B cell (primary cell): ENCODE measurements around the gene ERICH6. TPM values are rescaled to one million over a fixed set of nuclear protein-coding genes. Genes with fewer than 3 reads are reported as not detected.

ENCODE experiments used
- ATAC-seq: fragments of 200-7000 bp; cut with Tn5 transposase; one replicate; pipeline ENCODE4 v1.10.0; 2021; ENCODE audit warnings: low read depth, mild to moderate bottlenecking, moderate number of reproducible peaks, moderate library complexity
- CTCF ChIA-PET: fragments of 350-600 bp; sonication (Branson Sonifier 250); formaldehyde crosslinking; loops from one replicate; lab custom pipeline; 2021; ENCODE audit warnings: antibody characterized with exemption, inconsistent platforms; lab: Charles Lee
- POLR2A ChIA-PET: fragments of 350-600 bp; sonication (Branson Sonifier 250); formaldehyde crosslinking; loops from one replicate; lab custom pipeline; 2021; ENCODE audit warnings: antibody characterized with exemption; lab: Charles Lee
- DNase-seq: peaks from one replicate; pipeline ENCODE4 v3.0.0; 2013
- H2AFZ ChIP-seq: 2 replicates; pipeline ENCODE4 v1.6.1; 2012; ENCODE audit warnings: mild to moderate bottlenecking, low read depth, low read length; ENCODE audit not compliant: insufficient read depth, poor library complexity, severe bottlenecking
- H3K27ac ChIP-seq, 2 donors: 1 replicate in 1 of 2; 2 replicates in 1 of 2; pipeline ENCODE4 v1.5.1; 2012 to 2013; ENCODE audit warnings: low read length in 2 of 2, mild to moderate bottlenecking in 2 of 2, moderate library complexity in 1 of 2
- H3K27me3 ChIP-seq, 4 experiments: fragments of 200-600 bp in 1 of 4; sonication (generic) in 1 of 4; replicated peaks in 1 of 4; 1 replicate in 2 of 4; 2 replicates in 2 of 4; pipeline versions ENCODE4 v1.6.1 to v1.7.0; 2013 to 2016; ENCODE audit warnings: low read length in 3 of 4, mild to moderate bottlenecking in 2 of 4, mixed read lengths in 1 of 4, moderate library complexity in 1 of 4; ENCODE audit not compliant: insufficient read depth in 4 of 4, control insufficient read depth in 3 of 4; ENCODE audit errors: control extremely low read depth in 1 of 4
- H3K36me3 ChIP-seq, 2 experiments: replicated peaks in 1 of 2; 1 replicate in 1 of 2; 2 replicates in 1 of 2; pipeline versions ENCODE4 v1.6.1 to v1.7.1; 2013; ENCODE audit warnings: low read length in 1 of 2; ENCODE audit not compliant: insufficient read depth in 2 of 2, control insufficient read depth in 1 of 2; ENCODE audit errors: control extremely low read depth in 1 of 2, extremely low read depth in 1 of 2
- H3K4me1 ChIP-seq, 2 donors: fragments of 200-600 bp in 1 of 2; sonication (generic) in 1 of 2; 1 replicate in 1 of 2; 2 replicates in 1 of 2; pipeline versions ENCODE4 v1.5.1 to v1.6.1; 2013 to 2017; ENCODE audit warnings: low read length in 2 of 2; ENCODE audit not compliant: control insufficient read depth in 2 of 2, insufficient read depth in 2 of 2
- H3K4me2 ChIP-seq: replicated peaks from 2 replicates; pipeline ENCODE3; 2012; ENCODE audit warnings: mild to moderate bottlenecking, low read depth, low read length; ENCODE audit not compliant: poor library complexity, severe bottlenecking
- H3K4me3 ChIP-seq, 5 experiments: fragments of 200-600 bp in 1 of 5; sonication (generic) in 1 of 5; 1 replicate in 3 of 5; 2 replicates in 2 of 5; pipeline versions ENCODE4 v1.5.1 to v1.7.0; 2011 to 2016; ENCODE audit warnings: low read length in 4 of 5, mild to moderate bottlenecking in 4 of 5, low read depth in 2 of 5, control low read depth in 1 of 5, moderate library complexity in 1 of 5; ENCODE audit not compliant: insufficient read depth in 1 of 5; ENCODE audit errors: control extremely low read depth in 1 of 5, extremely low read depth in 1 of 5
- H3K79me2 ChIP-seq: fragments of 200-600 bp; sonication (generic); one replicate; pipeline ENCODE4 v1.6.0; 2016; ENCODE audit warnings: low read length; ENCODE audit not compliant: control insufficient read depth, insufficient read depth
- H3K9ac ChIP-seq: fragments of 200-600 bp; sonication (generic); 2 replicates; pipeline ENCODE4 v1.6.1; 2017; ENCODE audit warnings: mild to moderate bottlenecking, low read length, moderate library complexity
- H3K9me3 ChIP-seq, 3 donors: one replicate each; pipeline versions ENCODE4 v1.6.1 to v1.7.1; 2013; ENCODE audit warnings: low read length in 2 of 3; ENCODE audit not compliant: control insufficient read depth in 2 of 3, insufficient read depth in 1 of 3; ENCODE audit errors: control extremely low read depth in 1 of 3
- H4K20me1 ChIP-seq: 2 replicates; pipeline ENCODE4 v1.6.0; 2012; ENCODE audit warnings: mild to moderate bottlenecking, low read length; ENCODE audit not compliant: insufficient read depth, control insufficient read depth, poor library complexity, severe bottlenecking
- H3K27ac Mint-ChIP-seq: one replicate; pipeline ENCODE4 v1.8.0; 2021; ENCODE audit warnings: mixed read lengths
- H3K27me3 Mint-ChIP-seq: one replicate; pipeline ENCODE4 v1.8.0; 2021; ENCODE audit warnings: mixed read lengths
- H3K4me1 Mint-ChIP-seq: one replicate; pipeline ENCODE4 v1.8.0; 2021; ENCODE audit warnings: mixed read lengths
- H3K4me3 Mint-ChIP-seq: one replicate; pipeline ENCODE4 v1.8.0; 2021; ENCODE audit warnings: mixed read lengths
- H3K9me3 Mint-ChIP-seq: one replicate; pipeline ENCODE4 v1.8.0; 2022; ENCODE audit warnings: mixed read lengths; ENCODE audit not compliant: insufficient read depth
- EZH2 ChIP-seq: IDR thresholded peaks from 2 replicates; pipeline ENCODE4 v1.6.1; 2012; ENCODE audit warnings: borderline replicate concordance, low read depth, mild to moderate bottlenecking, moderate library complexity, low read length; ENCODE audit not compliant: insufficient read depth, poor library complexity, severe bottlenecking
- WGBS: methylation state at CpG from one replicate; pipeline ENCODE4 v1.1.5; 2013; ENCODE audit warnings: missing lambda C conversion rate; ENCODE audit not compliant: insufficient coverage; 5-methylcytosine and 5-hydroxymethylcytosine counted together
- intact Hi-C: fragments of 100-400 bp; cut with micrococcal nuclease; formaldehyde crosslinking; loops from one replicate; pipeline ENCODE4 v1.10.0; 2022
- polyA plus RNA-seq: library from polyadenylated mRNA; depleted of rRNA; stranded (reverse); fragments of >200 nt; gene quantifications from 2 replicates; pipeline ENCODE4 v1.2.3, GENCODE V29; 2012
- total RNA-seq, 2 donors: library from RNA; stranded (reverse); fragments of 120-200 nt in 1 of 2; gene quantifications; 1 replicate in 1 of 2; 2 replicates in 1 of 2; pipeline versions ENCODE4 v1.2.3 to v1.2.4, GENCODE V29; 2013 to 2022
- TF ChIP-seq, protein P1 (sequence below): fragments of 200-600 bp; IDR thresholded peaks from one replicate; pipeline ENCODE4 v1.8.0; 2022; ENCODE audit warnings: antibody characterized with exemption, mild to moderate bottlenecking

ERICH6 gene
- total and polyA plus RNA-seq, 2 donors (not counting 1 experiment from before 2014, with no cell fraction given), result 0.44 TPM; not detected in 1

DNA sequence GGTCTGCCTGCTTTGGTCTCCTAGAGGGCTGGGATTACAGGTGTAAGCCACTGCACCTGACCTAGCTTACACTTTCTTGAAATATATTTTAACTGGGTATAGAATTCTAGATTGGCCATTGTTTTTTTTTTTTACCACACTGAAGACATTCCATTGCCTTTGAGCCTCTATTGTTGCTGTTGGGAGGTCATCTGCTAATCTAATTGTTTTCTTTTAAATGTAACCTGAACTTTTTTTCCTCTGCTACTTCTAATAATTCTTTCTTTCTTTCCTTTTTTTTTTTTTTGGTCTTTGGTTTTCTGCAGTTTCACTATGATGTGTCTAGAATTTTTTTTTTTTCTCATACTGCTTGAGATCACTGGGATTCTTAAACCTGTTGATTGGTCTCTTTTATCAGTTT lies 28.1 kb downstream of the ERICH6 start:
- Mint-ChIP-seq H3K27ac (no peak overlapping the region), H3K4me1 (peaks cover 4% of the 10 kb centered on the region), H3K9me3 (no peaks in the 10 kb centered on the region), H3K4me3 (no peak overlapping the region), H3K27me3 (no peaks in the 10 kb centered on the region)
- no peak overlapping the region for H3K4me3 ChIP-seq
- H3K27ac ChIP-seq, result no peak overlapping the region
- peaks cover 5 to 10% of the 10 kb centered on the region in 2 donors for H3K4me1 ChIP-seq
- H4K20me1 ChIP-seq, result no peaks in the 10 kb centered on the region
- ChIA-PET POLR2A (no interaction called here), CTCF (interaction anchor here (1.4 kb wide), 1 partner anchor 110 kb away, joined by 3 read pairs; no protein-coding TSS in a partner anchor)
- DNase-seq (no peak), ATAC-seq (no peak)
- H3K27me3 ChIP-seq, result no peaks in the 10 kb centered on the region
- intact Hi-C loops, result no loop called here
- peaks cover 1 to 22% (median 16%) of the 10 kb centered on the region in 3 donors for H3K9me3 ChIP-seq
- no peak overlapping the region for H3K4me2 ChIP-seq
- H3K9ac ChIP-seq, result no peak overlapping the region
- no peaks in the 10 kb centered on the region for H3K36me3 ChIP-seq
- TF ChIP-seq, protein P1, sequence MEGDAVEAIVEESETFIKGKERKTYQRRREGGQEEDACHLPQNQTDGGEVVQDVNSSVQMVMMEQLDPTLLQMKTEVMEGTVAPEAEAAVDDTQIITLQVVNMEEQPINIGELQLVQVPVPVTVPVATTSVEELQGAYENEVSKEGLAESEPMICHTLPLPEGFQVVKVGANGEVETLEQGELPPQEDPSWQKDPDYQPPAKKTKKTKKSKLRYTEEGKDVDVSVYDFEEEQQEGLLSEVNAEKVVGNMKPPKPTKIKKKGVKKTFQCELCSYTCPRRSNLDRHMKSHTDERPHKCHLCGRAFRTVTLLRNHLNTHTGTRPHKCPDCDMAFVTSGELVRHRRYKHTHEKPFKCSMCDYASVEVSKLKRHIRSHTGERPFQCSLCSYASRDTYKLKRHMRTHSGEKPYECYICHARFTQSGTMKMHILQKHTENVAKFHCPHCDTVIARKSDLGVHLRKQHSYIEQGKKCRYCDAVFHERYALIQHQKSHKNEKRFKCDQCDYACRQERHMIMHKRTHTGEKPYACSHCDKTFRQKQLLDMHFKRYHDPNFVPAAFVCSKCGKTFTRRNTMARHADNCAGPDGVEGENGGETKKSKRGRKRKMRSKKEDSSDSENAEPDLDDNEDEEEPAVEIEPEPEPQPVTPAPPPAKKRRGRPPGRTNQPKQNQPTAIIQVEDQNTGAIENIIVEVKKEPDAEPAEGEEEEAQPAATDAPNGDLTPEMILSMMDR, result no peak
- no peak for TF ChIP-seq EZH2
- no peak overlapping the region for H2AFZ ChIP-seq
- no peaks in the 10 kb centered on the region for H3K79me2 ChIP-seq

DNA sequence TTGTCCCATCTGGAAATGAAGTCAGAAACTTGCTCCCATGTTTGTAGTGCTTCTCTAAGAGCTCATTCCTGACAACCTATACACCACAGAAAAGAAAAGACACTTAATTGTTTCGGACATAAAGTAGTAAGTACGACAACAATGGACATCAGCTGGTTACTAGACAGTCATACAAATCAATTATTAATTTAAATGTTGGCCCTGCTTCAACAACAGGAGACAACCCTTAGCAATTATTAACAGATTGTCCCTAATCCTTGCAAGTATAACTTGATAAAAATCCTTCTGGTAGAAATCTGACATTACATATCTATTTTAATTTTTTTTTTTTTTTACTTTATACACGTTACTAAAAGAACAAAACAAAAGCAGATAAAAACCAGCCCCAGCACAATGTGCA lies 29.8 kb downstream of the ERICH6 start:
- H3K4me1 Mint-ChIP-seq, result no peaks in the 10 kb centered on the region
- ATAC-seq (no peak), DNase-seq (no peak)
- no peak overlapping the region for H3K4me2 ChIP-seq
- H2AFZ ChIP-seq, result no peak overlapping the region
- ChIA-PET POLR2A (interaction anchor here (1.1 kb wide), 1 partner anchor 21 kb away, joined by 3 read pairs; no protein-coding TSS in a partner anchor), CTCF (no interaction called here)
- intact Hi-C loops, result no loop called here
- no peaks in the 10 kb centered on the region for H3K9me3 Mint-ChIP-seq
- H3K79me2 ChIP-seq, result no peaks in the 10 kb centered on the region
- no peak overlapping the region for H3K9ac ChIP-seq
- peaks cover 1 to 22% (median 16%) of the 10 kb centered on the region in 3 donors for H3K9me3 ChIP-seq
- H3K27me3 ChIP-seq, result no peaks in the 10 kb centered on the region
- no CpG with 5 or more reads among the region's 3 CpGs for WGBS
- no peaks in the 10 kb centered on the region for H3K27me3 Mint-ChIP-seq
- H3K27ac Mint-ChIP-seq, result no peak overlapping the region
- H3K4me1 ChIP-seq, result no peaks in the 10 kb centered on the region
- H3K36me3 ChIP-seq, result no peaks in the 10 kb centered on the region
- TF ChIP-seq EZH2, result no peak
- H4K20me1 ChIP-seq, result no peaks in the 10 kb centered on the region
- no peak overlapping the region for H3K4me3 ChIP-seq
- no peak overlapping the region for H3K4me3 Mint-ChIP-seq
- no peak overlapping the region for H3K27ac ChIP-seq
